ENCODE results near the gene PIAS3.

PIAS3 gene

DNA sequence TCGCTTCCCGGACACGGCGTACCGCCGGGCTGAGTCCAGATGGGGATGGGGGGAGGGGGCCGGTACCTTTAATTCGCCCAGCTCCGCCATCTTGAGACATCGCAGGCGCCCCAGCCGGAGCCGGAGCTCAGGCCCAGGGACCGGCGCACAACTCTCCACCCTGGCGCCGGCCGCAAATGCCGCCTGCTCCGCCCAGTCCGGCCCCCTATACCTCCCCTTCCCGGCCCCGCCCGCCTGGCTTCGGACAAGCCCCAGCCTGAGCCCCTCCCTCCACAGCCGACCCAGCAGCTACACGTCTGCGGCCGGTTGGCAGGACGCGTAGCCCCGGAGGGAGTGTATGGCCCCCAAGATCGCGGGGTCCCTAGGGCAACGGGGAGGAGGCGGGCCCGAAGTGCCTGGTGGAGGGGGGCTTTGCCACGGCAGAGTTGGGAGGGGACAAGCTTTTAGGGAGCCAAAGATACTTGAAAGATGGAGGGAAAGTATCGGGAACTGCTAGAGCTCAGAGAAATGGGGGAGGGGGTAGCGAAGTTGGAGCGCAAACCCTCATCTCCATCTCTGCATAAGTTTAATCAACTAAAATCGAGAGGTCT is at the start of gene PIAS3:
Gene PIAS3, minus strand, starts transcription at position 181 of the 590 bp plus-strand sequence. Its CDS starts 91 bp downstream, at position 90.
- DNase-seq (ENCODE audit: low read depth in 2 of 2) = peak; percentile 41 to 62

DNA sequence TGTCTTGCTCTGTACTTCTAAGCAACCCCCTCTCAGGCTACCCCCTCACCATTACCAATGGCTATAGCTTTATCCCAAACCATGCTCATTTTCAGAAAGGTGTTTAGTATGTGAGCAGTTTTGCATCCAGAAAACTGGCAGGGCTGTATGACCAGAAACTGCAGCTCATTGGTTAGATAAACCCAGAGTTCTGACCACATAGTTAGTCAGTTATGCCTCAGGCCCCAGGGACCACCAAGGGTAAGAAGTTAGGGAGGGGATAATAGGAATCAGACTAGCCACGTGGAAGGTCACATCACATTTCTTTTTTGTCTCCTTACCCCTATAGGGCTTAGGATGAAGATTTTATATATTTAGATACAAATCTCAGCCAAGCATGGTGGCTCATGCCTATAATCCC is 49.8 kb upstream of the PIAS3 start:
- no peak for DNase-seq (ENCODE audit: low read depth in 2 of 2)

DNA sequence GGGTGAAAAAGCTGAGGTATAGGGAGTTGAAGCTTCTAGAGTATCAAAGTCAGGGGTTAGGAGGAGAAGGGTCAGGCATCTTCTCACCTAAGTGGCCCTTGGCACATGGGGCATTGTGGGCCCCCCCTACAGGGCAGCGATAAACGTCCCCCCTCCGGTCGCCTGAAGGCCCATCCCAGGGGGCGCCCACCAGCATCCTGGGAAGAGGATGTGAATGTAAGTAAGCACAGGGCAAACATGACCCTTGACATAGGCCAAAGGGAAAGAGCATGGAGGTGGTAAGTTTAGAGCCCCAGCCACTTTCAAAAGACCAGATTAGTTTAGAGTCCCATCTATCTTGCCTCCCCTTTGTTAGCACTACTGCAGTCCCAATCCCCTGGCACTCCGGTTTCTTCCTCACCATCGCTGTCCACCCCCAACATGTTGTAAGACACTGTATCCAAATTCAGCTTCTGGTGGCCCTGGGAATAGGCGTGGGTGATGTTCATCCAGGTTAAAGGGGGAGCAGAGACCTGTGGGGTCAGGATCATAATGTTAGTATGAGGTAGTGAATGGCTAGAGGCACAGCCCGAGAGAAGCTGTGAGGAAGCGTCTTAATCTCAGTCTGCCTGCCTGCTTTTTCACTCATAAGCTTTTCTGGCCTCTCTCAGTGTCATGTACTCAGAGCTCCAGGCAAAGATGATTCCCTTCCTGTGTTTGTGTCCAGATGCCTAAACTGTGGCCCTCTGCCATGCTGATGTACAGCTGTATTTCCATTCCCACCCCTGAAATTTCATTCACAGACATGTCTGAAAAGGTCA is 48.3 kb upstream of the PIAS3 start:
- no peak for DNase-seq (ENCODE audit: low read depth in 2 of 2)

DNA sequence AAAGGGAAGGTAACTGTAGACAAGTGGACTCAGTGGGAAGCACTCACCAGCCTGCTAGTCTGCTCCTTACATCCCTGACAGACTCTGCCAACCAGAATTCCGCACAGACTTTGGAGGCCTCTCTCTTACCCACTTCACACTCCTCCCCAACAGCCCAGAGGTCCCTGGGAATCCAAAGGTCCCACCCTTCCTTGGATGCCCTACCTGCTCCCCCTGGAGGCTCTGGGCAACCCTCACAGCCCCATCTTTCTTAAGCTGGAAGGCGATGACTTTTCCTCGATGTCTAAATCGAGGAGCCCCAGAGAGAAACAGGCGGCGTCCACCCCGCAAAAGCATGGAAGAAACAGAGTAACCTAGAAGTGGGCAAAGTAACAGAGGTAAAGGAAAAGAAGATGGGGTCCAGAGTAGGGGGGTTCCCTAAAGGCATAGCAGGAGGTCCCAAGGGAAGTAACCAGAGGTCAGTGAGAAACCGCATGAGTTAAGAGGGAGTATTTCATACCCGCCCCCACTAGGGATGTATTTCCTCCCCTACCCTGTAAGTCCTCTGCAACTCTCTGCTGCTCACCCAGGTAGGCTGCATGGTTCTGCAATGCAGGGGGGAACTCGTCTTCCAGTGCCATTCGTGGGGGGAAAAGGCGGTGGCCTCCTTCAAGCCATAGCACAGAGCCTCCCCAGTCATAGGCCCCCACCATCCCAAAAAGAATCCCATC is 42.6 kb upstream of the PIAS3 start:
- no peak for DNase-seq (ENCODE audit: low read depth in 2 of 2)

DNA sequence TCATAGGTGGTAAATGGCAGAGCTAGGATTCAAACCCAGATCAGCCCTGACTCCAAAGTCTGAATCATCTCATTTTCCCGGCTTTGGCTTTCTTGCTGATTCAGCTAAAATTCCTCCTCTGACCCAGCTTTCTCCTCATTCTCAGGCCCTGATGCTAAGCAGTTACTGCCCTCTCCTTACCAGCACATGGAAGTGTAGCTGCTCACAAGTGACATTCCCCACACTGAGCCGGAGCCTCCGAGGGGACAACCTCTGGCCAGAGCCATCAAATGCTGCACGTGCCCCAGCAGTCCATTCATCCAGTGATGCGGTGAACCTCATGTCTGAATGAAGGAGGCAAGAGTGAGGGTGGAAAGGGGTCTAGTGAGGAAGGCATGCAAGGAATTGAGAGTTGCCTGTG is 39.9 kb upstream of the PIAS3 start:
- DNase-seq (ENCODE audit: low read depth in 2 of 2) = no peak

DNA sequence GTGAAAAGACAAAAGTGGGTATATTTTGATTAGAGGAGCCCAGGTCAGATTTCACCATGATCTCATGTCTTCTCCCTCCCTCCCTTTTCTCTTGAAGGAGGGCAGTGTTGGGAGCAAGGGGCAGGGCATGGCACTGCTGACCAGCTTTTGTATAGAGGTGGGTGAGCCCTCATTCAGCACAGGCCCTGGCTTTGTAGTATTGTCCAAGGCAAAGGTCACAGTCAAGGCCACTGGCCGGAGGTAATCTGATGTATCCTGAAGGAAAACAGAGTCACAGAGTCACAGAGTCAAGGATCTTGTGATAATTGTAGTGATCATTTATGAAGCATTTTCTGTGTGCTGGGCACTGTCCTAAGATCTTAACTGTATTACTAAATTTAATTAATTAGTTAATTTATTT is 39.1 kb upstream of the PIAS3 start:
- no peak for DNase-seq (ENCODE audit: low read depth in 2 of 2)

DNA sequence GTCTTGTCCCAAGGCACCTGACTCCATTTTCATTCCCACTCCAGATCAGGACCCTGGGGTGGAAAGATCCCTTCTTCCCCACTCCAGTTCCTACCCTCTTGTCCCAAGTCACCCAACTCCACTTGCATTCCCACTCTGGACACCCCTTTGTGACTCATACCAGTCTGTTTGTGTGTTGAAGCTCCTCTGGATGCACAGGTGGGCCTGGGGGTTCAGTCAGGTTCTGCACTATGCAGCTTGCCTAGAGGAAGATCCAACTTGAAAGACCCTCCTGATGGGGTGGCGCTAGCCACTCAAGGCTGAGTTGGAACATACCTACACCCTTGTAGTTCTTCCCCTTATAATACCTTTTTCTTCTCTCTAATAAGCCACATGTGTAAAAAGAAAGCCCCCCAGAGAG is 36.6 kb upstream of the PIAS3 start:
- DNase-seq (ENCODE audit: low read depth in 2 of 2) = no peak

DNA sequence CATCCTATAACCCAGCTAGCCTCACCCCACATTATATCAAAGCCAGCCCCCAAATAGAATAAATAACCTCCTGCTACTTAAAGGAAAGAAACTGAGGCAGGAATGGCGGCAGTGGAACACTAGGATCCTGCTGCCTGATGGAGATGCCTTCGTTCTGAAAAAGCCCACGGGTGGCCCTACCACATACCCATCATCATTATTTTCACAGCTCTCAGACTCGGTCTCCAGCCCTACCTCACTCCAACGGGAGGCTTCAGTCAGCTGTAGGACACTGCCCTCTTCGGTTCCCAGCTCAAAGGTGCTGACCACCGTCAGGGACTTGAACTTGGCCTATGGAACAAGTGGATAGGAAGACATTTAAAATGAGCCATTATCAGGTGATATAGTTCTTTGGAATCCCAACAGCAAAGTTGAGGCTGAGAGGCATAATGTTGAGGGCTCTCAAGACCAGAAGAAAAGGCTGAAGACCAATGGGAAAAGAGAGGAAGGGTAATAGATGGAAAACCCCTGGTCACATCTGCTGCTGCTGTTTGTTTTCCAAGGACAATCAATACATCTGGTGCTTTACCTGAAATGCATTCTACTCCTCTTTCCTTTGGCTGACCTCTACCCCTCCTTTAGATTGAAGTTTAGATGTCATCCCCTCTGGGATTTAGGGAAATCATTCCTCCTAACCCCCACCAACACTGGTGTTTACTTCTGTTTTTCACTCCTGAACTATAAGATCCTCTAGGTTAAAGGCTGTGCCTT is 34.6 kb upstream of the PIAS3 start:
- no peak for DNase-seq (ENCODE audit: low read depth in 2 of 2)

DNA sequence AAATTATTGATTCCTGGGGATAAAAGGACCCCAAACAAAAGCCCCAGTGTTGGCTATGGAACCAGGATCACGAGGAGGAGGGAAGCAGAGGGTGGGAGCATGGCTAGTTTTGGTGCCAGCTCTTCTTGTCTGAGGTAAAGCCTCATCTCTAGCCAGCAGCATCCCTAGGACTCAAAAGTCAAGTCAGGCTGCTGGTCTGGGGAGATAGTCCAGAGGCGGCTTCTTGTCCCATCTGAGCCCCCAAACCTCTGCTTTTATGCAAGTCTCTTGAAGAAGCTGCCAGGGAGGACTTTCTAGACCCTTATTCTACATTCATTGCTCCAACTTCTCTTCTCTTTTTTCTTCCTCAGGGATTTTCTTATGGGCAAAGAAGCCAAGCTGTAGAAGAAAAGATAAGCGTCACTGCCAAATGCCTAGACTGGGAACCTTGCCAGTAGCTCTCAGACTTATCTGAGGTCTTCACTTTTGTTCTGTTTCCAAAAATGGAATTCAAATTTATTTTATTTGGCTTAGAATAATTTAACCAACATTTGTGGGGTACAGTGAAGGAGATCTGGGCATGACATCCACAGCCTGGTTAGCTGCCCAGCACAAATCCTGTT is 33.7 kb upstream of the PIAS3 start:
- DNase-seq (ENCODE audit: low read depth in 2 of 2) = no peak

DNA sequence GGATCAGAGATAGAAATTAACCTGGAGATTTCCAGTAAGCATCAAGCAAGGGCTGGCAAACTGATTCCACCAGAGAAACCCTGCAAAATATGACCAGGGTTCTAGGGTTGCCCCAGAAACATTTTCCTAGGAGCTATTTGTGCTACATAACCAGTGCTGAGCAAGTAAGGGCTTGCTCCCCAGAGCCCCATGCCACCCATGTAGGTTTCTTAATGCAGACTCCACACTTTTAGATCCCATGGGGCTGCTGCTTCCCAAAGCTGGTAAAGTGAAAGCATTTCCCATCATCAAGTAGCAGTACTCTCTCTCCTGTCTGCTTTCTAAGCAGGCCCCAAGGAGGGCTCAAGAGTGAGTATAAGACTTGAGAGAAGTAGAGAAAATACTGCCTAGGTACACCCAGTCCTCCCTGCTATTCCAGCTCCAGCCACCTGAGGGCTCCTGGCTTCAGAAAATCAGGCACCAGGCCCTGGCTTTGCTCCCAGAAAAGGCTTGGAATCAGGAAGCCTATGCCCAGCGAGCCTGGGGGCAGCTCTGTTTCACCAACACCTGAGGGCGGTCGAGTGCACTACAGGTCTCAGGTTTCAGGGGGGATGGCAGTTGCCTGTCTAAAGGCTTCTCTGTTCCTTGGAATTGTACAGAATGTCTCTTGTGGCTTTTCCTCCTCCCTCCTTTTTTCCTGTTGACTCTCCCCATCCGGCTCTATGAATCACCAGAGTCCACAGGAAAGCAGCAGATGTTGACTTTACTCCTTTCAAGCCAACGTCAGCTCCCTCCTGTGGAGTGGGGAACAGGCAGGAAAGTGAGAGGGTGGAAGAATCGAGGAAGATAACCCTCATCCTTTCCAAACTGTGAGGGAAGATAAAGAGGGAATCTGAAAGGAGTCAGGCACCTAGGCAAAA is 33.0 kb upstream of the PIAS3 start:
- DNase-seq (ENCODE audit: low read depth in 2 of 2) = peak in 1 of 2 donors; percentile 28

DNA sequence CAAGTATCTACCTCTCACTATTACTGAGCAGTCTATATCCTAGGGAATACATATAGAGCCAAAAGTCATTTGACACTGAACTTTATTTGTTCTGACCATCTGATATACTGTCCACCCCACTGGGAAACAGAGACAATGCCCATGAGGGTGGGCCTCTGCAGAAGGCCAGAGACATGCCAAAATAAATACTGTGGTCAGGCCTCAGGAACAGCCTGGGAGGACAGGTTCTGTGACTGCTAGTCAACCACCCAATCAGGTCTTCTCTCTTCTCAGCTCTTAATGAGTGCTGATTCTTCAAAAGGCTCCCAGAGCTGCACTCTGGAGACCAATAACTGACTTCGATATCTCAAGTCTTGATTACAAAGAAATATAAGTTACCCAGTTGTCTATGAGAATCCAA is 32.3 kb upstream of the PIAS3 start:
- no peak for DNase-seq (ENCODE audit: low read depth in 2 of 2)

DNA sequence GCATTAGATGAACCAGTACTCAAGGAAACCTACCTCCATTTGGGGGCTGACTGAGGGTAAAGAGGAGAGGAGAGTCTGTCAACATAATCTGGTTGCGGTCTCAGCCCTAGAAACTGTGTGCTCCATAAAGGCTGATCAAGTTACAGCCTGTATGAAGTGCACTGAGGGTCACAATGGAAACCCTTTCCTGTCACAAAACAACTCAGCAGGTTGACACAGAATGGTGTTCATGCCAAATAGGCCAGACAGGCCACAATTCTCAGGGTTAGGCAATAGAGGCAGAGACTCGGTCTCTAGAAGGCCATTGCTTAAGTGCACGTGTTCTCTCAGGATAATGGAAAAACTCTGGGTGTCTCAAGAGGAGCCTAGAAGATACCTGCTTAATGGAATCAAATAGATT is 30.8 kb upstream of the PIAS3 start:
- DNase-seq (ENCODE audit: low read depth in 2 of 2) = no peak

DNA sequence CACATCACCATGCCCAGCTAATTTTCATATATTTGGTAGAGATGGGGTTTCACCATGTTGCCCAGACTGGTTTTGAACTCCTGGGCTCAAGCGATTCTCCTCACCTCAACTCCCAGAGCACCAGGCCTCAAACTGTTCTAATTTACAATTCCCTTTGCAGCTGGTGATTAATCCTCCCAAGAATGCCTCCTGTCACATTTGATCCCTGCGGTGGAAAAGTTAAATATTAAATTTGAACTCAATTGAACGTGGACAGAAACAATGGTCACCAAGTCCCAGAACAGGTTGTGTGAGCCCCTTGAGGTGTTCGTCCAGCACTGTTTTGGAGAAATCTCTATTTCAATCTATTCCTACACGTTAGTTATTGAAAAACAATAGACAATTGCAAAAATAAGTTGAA is 28.8 kb upstream of the PIAS3 start:
- no peak for DNase-seq (ENCODE audit: low read depth in 2 of 2)

DNA sequence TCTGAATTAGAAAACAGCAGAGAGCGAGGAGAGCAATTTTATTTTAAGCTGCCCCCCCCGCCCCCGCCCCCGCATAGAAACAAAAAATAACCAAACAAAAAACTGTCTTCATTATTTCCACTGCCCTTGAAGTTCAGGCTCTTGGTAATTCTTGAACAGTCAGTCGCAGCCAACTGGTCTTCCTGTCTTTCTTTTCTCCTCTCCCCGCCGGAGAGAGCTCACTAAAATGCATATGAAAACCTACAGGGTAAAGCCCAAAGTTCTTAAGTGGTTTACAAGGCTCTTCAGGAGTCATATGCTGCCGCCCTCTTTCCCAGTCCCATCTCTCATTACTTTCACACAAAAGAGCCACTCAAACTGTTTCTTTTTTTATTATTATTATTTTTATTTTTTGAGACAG is 27.9 kb upstream of the PIAS3 start:
- DNase-seq (ENCODE audit: low read depth in 2 of 2) = no peak

DNA sequence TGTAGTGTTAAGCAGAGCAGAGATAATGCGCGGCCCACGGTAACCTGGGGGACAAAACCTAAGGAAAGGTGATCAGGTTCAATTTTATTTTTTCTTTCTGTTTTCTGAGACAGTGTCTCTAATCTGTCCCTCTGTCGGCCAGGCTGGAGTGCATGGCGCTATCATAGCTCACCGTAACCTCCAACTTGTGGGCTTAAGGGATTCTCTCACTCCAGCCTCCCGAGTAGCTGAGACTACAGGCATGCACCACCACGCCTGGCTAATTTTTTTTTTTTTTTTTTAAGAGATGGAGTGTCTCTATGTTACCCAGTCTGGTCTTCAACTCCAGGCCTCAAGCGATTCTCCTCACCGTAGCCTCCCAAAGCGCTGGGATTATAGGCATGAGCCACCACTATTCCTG is 27.5 kb upstream of the PIAS3 start:
- DNase-seq (ENCODE audit: low read depth in 2 of 2) = no peak

DNA sequence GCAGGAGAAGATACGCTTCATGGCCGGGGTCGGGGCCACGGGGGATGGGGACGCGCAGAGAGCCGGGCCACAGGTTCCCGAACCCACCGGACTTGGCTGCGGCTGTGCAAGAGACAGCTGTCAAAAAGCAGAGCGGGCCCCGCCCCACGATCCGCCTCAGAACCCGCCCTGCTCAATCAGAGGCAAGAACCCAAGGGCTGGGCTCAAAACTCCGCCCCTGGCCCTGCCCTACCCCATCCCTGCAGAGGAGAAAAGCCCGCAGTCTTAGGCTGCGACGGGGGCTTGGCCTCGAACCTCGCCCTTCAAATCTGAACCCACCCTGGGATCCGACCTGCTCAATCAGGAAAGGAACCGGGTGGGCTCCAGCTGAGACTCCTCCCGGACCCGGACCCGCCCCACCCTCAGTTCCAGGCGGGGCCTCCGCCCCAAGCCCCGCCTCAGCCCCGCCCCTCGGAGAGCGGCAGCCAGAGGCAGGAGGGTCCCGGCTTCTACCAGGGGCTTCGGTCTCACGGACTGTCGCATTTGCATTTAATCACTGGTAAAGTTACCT is 26.9 kb upstream of the PIAS3 start, which contains the start of gene ANKRD35:
Gene ANKRD35, minus strand, starts transcription at position 129 of the 550 bp plus-strand sequence. Its CDS starts 108 bp downstream, at position 21.
- DNase-seq (ENCODE audit: low read depth in 2 of 2) = peak; percentile 43 to 76

DNA sequence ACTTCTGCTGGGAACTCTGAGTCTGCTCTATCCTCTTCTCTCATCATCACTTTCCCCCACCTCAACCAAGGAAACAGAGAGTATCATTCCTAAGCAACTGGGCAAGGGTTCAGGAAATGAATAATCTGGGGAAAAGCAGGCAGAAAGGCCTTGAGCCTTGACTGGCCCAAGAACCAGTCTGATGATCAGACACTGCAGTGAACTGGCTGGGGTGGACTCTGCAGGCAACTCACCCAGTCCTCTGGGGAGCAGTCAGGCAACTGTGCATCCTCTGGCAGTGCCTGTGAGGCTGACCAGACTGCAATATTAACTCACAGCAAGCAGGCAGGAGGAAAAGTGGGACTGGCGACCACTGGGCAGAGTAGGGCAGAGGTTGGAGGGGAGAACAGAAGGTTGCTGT is 25.8 kb upstream of the PIAS3 start:
- no peak for DNase-seq (ENCODE audit: low read depth in 2 of 2)

DNA sequence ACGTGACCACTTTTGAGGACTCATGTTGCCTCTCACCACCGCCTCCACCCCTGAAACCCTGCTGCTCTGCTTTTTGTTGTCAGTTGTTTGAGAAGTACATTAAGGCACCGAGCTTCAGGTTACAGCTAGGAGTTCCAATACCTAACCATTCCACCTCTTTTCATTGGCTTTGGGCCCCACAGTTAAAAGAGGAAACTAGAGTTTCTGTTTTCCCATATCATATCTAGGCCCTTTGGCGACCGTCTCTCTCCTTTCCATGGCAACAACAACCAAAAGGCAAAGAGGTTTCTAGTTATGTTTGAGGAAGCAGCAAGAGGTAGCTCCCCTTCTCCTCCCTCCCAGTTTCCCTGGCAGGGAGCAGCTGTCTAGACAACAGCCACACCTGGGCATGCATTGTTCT is 20.9 kb upstream of the PIAS3 start:
- DNase-seq (ENCODE audit: low read depth in 2 of 2) = no peak

DNA sequence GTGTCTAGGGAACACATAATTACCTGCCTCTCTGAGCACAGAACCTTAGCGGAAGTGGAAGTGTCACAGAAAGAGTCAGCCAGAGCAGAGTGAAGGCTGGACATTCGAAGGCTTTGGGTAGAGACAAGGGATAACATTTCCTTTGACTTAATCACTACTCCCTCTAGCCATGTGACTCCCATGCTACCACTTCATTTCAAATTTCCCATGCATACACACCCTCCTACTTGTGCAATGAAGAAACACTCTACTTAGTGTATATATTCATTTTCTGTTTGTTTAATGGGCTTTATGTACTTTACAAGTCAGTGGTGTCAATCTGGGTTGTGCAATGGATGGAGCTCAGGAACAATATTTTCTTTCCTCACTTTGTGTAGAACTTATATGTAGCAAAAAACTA is 19.8 kb upstream of the PIAS3 start:
- no peak for DNase-seq (ENCODE audit: low read depth in 2 of 2)

DNA sequence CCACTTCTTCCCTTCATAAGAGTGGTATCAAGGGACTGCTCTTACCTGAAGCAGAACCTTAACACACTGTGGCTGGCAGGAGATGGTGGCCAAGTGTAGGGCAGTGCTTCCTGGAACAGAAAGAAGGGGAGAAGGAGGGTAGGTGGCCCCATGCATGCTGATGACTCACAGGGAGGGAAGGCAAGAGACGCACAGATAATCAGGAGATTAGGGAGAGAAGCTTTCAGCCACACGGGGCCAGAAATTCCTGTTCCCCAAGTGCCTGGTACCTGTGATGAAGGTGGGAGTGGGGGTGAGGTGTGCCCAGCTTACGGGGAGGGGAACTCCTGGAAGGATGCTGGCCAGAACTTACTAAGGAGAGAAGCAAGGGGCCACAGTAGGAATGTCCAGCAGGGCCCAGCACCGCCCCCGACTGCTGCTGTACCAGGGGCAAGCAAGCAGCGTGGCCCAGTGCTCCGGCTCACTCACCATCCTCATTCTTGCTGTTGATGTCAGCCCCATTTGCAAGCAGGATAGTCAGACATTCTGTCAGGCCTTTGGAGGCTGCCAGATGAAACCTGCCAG is 19.1 kb upstream of the PIAS3 start:
- no peak for DNase-seq (ENCODE audit: low read depth in 2 of 2)

All from stimulated activated CD4-positive, alpha-beta T cell treated with anti-CD3 and anti-CD28 coated beads, Interleukin-1b, Interleukin-23, amount 100 ng/mL, for 1 hour (primary cell).